ENCODE data around the gene KIZ.

Gene KIZ

DNA sequence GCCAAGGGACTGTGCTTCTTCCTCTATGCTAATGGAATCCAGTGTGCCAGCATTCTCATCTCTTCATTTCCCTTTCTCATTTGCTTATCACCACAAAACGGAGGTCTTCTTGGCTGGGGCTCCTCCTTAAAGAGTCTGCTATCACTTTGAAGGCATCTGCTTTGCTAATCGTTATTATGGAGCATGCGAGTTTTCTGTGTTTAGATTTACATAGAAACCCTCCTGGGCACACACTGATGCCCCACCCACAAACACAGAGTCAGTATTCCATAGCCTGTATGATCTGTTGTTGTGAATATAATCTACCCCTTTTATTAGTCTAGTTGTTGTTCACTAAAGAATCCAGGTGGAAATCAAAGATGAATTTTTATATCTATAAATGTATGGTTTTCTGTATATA lies 93.8 kb downstream of the KIZ start:
- Histone ChIP-seq H3K36me3 (ENCODE audit: low read depth) (no peaks in the 10 kb centered on the region), H3K4me3 (ENCODE audit: severe bottlenecking) (no peak overlapping the region), H3K9me3 (ENCODE audit: severe bottlenecking) (no peaks in the 10 kb centered on the region), H3K27ac (ENCODE audit: poor library complexity, severe bottlenecking) (no peak overlapping the region), H3K27me3 (ENCODE audit: insufficient read depth, poor library complexity, severe bottlenecking) (no peaks in the 10 kb centered on the region), H3K4me1 (ENCODE audit: insufficient read depth, poor library complexity, severe bottlenecking) (no peaks in the 10 kb centered on the region)
- DNase-seq (ENCODE audit: low spot score) (no peak), ATAC-seq (ENCODE audit: low read depth) (no peak)
- TF ChIP-seq, protein P1, sequence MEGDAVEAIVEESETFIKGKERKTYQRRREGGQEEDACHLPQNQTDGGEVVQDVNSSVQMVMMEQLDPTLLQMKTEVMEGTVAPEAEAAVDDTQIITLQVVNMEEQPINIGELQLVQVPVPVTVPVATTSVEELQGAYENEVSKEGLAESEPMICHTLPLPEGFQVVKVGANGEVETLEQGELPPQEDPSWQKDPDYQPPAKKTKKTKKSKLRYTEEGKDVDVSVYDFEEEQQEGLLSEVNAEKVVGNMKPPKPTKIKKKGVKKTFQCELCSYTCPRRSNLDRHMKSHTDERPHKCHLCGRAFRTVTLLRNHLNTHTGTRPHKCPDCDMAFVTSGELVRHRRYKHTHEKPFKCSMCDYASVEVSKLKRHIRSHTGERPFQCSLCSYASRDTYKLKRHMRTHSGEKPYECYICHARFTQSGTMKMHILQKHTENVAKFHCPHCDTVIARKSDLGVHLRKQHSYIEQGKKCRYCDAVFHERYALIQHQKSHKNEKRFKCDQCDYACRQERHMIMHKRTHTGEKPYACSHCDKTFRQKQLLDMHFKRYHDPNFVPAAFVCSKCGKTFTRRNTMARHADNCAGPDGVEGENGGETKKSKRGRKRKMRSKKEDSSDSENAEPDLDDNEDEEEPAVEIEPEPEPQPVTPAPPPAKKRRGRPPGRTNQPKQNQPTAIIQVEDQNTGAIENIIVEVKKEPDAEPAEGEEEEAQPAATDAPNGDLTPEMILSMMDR (IDR thresholded peaks at IDR 0.05; ENCODE audit: poor library complexity, severe bottlenecking), result no peak

DNA sequence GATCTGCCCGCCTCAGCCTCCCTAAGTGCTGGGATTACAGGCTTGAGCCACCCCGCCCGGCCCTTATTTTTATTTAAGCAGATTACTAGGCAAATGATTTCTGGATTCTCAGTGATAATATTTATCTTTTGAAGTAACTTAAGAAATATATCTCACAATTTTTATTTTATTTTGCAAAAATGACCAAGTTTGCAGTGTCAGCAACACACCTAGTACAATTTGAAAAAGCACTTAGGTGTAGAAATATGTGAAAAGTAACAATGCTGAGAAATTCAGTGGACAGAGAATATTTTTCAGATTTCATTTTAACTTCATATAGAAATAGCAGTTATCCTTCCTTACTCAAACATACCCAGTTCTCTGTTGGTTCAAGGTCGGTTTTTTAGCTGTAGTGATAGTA lies 98.3 kb downstream of the KIZ start:
- H3K4me1 ChIP-seq (ENCODE audit: insufficient read depth, poor library complexity, severe bottlenecking), result no peaks in the 10 kb centered on the region
- no peaks in the 10 kb centered on the region for H3K36me3 ChIP-seq (ENCODE audit: low read depth)
- no peaks in the 10 kb centered on the region for H3K27me3 ChIP-seq (ENCODE audit: insufficient read depth, poor library complexity, severe bottlenecking)
- H3K4me3 ChIP-seq (ENCODE audit: severe bottlenecking), result no peak overlapping the region
- TF ChIP-seq, protein P1 (IDR thresholded peaks at IDR 0.05; ENCODE audit: poor library complexity, severe bottlenecking), result no peak
- H3K27ac ChIP-seq (ENCODE audit: poor library complexity, severe bottlenecking), result no peak overlapping the region
- no peak for DNase-seq (ENCODE audit: low spot score)
- H3K9me3 ChIP-seq (ENCODE audit: severe bottlenecking), result no peaks in the 10 kb centered on the region
- no peak for ATAC-seq (ENCODE audit: low read depth)

DNA sequence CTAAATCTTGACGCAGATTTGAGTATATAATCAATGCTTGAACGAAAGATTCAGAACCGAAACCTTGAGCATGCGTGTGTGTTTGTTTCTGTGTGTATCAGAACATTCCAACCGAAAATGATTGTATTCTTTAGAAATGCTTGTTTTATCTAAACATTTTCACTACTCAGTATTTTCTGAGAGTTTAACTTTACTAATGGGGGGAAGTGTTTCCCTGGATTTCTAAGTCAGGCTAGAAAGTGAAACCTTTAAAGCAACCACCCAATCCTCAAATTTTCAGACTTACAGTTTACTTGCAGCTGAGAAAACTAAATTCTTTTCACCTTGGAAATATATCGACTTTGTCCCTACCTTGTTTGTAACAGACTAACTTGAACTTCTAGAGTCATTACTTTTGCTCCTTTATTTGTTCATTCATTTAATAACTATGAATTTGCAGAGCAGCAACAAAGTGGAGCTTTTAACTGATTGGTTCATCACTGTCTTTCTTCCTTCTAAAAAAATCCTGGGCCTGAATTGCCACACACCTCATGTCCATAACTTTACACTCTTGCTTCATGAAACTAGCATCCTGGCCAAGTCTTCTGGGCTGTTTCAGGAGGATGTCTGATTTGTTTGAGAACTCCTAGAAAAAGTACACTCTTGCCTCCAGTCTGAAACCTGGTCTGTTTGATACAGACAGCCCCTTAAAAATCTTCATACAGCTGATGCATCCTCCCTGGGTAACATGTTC lies 99.5 kb downstream of the KIZ start:
- Histone ChIP-seq H3K4me3 (ENCODE audit: severe bottlenecking) (no peak overlapping the region), H3K27ac (ENCODE audit: poor library complexity, severe bottlenecking) (no peak overlapping the region), H3K27me3 (ENCODE audit: insufficient read depth, poor library complexity, severe bottlenecking) (no peaks in the 10 kb centered on the region), H3K4me1 (ENCODE audit: insufficient read depth, poor library complexity, severe bottlenecking) (no peaks in the 10 kb centered on the region), H3K36me3 (ENCODE audit: low read depth) (no peaks in the 10 kb centered on the region; the same call in 1 of the 2 replicates), H3K9me3 (ENCODE audit: severe bottlenecking) (no peaks in the 10 kb centered on the region)
- no peak for DNase-seq (ENCODE audit: low spot score)
- no peak for ATAC-seq (ENCODE audit: low read depth)
- TF ChIP-seq, protein P1 (IDR thresholded peaks at IDR 0.05; ENCODE audit: poor library complexity, severe bottlenecking), result no peak

DNA sequence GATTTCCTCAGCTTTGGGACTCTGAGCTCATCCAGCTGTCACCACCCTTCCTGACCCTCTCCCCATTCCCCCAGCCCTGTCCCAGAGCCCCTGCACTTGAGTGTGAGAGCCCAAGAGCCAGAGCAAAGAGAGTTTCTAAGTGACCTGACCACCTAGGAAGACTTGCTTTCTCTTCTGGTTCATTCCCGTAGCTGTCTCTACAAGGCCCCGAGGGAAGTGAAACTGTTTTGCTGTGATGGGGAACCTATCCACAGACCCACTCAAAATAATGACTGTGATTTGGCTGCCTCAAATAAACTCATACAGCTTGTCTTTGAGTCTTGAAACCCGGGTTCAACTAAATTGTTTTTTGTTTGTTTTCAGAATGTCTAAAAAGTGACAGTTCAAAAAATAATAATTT lies 102.6 kb downstream of the KIZ start:
- Histone ChIP-seq H3K27me3 (ENCODE audit: insufficient read depth, poor library complexity, severe bottlenecking) (no peaks in the 10 kb centered on the region), H3K4me3 (ENCODE audit: severe bottlenecking) (no peak overlapping the region), H3K27ac (ENCODE audit: poor library complexity, severe bottlenecking) (no peak overlapping the region), H3K36me3 (ENCODE audit: low read depth) (no peaks in the 10 kb centered on the region; the same call in 1 of the 2 replicates), H3K9me3 (ENCODE audit: severe bottlenecking) (no peaks in the 10 kb centered on the region), H3K4me1 (ENCODE audit: insufficient read depth, poor library complexity, severe bottlenecking) (no peaks in the 10 kb centered on the region)
- ATAC-seq (ENCODE audit: low read depth), result no peak
- DNase-seq (ENCODE audit: low spot score), result no peak
- TF ChIP-seq, protein P1 (IDR thresholded peaks at IDR 0.05; ENCODE audit: poor library complexity, severe bottlenecking), result no peak

GRCh38 chr20:21229163-21229562 lies 103.3 kb downstream of the KIZ start:
- Histone ChIP-seq H3K27ac (ENCODE audit: poor library complexity, severe bottlenecking) (no peak overlapping the region), H3K36me3 (ENCODE audit: low read depth) (no peaks in the 10 kb centered on the region; the same call in 1 of the 2 replicates), H3K4me1 (ENCODE audit: insufficient read depth, poor library complexity, severe bottlenecking) (no peaks in the 10 kb centered on the region), H3K9me3 (ENCODE audit: severe bottlenecking) (no peaks in the 10 kb centered on the region), H3K4me3 (ENCODE audit: severe bottlenecking) (no peak overlapping the region), H3K27me3 (ENCODE audit: insufficient read depth, poor library complexity, severe bottlenecking) (no peaks in the 10 kb centered on the region)
- ATAC-seq (ENCODE audit: low read depth), result peak; percentile 60
- TF ChIP-seq, protein P1 (IDR thresholded peaks at IDR 0.05; ENCODE audit: poor library complexity, severe bottlenecking), result no peak
- no peak for DNase-seq (ENCODE audit: low spot score)

Measured in RWPE2 (cell line).